GM19395 (cell line): Measurements from ENCODE around the gene SH3PXD2B.
"Not testable (repeated sequence)": the region's sequence is repeated elsewhere in the genome, so short reads cannot be mapped to it uniquely, and the experiment has no call there.

Experiments used
- ATAC-seq: cut with Tn5 transposase; IDR thresholded peaks from one replicate; pipeline ENCODE4 v1.9.1; 2021; ENCODE audit warnings: mild to moderate bottlenecking, moderate library complexity; ENCODE audit not compliant: unreplicated experiment

The SH3PXD2B gene

DNA sequence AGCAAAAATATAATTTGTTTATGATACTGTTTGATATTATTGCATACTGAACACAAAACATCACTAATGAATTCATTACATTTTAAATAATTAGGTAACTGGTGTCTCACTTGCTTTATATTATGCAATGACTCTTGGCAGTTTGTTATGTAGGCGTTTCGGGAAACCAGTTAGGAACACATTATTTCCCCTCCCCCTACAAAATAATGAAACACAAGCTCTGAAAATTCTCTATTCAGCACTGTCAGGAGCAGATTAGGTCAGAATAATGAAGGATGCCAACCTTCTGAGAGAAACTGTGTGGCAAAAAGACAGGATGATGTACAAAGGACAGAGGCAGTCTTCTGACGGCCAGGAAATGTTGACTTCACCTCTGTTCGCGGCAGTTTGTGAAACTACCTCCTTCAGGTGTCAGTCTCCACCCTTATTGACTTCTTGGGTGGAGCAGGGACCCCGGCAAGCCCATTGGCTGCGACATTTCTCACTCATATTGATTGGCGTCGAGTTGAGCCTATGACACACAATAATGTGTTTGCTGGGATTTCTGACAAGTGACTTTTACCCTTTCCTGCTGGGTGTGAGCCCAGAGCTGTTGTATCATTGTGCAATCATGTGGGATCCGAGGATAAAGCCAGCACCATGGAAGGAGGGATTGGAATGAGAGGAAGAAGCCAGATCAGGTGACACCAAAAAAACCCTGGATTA is 33.9 kb downstream of the SH3PXD2B start:
- ATAC-seq = no peak

DNA sequence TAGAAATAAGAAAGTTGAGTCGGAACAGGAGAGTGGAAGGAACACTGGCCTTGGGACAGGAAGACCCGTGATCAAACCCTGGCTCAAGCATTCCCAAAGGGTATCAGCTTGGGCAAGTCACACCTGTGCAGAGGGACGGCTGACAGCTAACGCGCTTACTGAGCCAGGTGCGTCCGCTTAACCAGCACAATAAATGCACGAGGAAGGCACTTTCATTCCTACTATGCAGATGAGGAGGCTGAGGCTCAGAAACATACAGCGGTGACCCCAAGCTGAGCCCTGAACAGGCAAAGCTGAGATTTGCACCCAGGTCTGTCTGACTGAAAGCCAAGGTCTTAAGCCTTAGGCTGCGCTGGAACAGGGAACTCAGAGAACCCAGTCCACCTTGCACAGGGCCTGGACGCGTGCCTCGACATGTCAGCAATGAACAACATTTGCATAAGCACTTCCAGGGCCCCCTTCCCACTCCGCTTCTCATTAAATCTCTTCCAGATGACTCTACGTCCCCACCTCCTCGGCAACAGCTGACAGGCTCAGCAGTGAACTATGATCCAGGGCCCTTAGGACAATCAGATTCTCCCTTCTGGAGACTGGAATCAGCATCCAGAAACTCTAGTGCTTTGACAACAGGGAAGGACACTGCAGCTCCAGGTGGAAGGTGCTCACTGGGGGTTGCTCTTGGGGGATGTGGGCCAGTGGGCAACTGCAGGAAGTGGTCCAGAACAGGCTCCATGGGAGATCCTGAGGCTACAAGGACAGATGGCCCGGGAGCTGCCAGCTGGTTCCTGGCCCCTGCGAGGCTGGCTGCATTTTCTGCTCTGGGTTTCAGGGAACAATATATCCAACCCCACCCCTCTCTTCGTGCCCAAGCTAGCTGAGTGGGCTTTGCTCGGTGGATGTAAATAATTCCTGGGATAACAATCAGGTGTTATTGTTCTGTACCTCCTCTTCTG is 35.2 kb downstream of the SH3PXD2B start:
- ATAC-seq = no peak

DNA sequence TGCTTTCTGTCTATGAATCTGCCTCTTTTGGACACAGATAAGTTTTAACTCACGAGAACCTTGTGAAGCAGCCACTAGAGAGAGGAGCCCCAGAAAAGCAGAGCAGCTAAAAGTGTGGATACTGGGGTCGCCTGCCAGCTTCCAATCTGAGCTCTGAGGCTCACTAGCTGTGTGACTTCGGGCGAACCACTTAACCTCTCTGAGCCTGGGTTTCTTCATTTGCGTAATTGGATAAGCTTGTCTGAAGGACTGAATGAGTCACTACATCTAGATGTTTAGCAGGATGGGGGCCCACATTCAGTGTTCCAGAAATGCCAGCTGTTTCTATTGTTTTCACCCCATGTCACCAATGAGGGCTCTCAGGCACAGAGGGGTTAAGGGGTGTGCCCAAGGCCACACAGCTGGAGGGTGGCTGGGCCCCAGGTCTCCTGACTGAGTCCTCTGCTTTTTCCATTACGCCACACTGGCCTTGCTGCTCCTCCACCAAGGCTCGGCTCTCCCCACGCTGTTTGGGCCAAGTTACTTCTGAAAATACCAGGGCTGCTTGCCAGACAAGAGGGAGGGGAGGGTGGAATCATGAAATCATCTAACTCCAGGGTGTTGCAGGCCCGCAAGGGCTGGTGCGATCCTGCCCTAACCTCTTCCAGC is 36.2 kb downstream of the SH3PXD2B start:
- ATAC-seq = no peak

DNA sequence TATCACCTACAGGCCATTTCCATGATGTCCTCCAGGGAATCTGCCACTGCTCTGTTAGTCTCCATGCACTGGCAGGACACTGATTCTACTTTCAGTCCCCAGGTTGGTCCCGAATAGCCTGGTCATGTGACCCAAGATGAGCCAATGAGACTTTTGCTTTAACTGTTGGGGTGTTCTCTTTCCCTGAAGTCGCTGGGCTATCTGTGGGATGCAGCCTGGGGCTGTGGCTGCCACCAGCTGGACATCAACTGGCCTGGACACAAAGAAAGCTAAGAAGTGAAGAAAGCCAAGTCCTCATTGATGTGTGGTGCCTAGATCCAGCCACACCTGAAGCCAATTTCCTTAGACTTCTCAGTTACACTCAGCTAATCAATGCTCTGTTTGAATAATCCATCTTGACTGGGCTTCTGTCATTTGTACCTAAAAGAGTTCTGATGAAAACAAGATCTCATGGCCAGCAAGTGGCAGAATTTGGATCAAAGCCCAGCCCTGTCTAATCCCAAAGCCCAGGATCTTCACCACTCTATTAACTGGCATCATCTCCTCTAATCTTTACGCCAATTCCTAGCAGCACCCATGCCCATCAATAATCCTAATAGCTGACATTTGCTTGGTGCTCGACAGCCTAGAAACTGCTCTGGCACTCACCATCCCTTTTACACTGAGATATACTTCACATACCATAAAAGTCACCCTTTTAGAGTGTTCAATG is 37.0 kb downstream of the SH3PXD2B start:
- ATAC-seq = no peak

DNA sequence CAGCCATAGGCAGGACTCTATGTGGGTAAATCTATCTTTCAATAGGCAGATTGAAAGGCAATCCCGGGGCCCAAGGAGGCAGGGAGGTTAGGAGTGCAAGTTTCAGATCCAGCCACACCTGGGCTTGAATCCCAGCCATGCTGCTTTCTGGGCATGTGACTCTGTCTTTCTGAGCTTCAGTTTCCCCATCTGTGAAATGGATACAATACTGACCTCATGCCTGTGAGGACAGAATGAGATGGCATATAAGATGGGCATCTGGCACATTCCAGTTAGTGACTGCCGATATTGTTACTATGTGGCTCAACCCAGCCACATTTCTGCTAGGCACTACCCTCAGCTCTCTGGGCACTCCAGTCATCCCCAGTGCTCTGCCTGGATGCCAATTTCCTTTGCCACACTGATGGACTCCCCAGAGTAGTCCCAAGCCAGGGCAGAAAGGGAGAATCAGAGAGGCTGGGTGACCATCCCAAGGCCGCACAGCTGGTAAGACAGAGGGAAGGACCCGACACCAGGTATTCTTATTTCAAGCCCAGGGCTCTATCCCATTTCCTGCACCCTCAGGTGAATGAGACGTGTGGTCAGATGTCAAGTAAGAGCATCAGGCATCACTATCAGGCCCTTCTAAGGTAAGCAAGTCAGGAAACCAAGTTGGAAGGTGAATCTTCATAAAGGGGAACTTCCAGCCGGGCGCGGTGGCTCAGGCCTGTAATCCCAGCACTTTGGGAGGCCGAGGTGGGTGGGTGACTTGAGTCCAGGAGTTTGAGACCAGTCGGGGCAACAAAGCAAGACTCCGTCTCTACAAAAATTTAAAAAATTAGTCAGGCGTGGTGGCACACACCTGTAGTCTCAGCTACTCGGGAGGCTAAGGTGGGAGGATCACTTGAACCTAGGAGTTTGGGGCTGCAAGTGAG is 38.7 kb downstream of the SH3PXD2B start:
- ATAC-seq = no peak

DNA sequence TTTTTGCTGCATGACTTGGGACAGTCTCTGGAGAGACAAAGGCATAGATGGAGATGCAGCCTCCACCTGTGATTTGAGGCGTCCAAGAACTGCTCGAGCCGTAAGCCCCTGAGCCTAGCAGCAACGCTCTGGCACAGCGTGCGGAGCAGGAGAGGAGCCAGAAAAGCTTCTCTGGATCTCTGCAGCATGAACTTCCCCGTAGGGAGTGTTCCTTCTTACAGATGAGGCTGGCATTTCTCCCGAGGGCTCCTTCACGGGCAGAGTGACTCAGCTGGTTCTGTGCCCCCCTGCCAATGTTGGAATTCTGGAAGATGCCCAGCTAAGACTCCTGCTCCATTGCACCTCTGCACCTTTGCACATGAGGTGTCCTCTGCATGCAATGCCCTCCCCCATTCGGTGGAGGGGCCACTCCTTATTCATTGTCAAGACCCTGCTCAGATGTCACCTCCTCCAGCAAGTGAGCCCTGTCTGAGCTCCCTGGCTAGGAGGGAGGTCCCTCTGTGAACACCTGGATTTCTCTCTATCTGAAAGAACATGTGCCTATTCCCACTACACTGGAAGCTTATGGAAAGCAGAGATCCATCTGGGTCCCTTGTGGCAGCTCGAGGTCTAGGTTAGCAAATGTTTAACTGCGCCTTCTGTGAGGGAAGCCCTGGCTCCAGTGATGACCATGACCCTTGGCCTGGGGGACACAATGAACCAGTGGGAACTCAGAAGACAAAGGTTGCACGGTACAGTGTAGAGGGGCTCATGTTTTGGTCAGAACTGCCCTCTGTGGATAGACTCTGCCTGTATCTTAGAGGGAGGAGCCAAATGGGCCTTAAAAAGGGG is 39.6 kb downstream of the SH3PXD2B start:
- ATAC-seq = no peak

DNA sequence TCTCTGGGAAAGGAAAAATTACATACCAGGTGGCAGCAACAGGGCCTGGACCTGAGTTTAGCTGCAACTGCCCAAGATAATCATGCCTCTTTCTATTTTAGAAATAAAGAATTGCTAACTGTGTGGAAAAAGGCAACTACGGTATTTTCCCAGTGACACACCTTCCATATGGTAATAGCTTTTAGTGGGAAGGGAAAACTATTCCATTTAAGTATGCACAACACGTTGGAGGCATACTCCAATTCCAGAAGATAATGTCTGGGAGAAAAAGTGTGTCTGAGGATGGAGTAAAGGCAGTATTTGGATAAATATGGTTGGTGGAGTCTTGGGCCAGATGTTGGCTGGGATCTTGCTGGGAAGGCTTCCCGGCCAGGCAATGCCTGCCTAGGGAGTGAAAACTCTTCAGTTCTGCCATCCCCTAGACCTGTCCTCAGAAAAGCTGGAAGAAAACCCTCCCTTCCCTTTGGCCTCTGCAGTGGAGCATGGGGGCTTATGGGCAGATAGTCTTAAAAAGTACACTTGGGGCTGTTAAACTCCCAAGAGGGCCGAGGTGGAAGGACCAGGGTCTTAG is 40.6 kb downstream of the SH3PXD2B start:
- ATAC-seq = no peak

DNA sequence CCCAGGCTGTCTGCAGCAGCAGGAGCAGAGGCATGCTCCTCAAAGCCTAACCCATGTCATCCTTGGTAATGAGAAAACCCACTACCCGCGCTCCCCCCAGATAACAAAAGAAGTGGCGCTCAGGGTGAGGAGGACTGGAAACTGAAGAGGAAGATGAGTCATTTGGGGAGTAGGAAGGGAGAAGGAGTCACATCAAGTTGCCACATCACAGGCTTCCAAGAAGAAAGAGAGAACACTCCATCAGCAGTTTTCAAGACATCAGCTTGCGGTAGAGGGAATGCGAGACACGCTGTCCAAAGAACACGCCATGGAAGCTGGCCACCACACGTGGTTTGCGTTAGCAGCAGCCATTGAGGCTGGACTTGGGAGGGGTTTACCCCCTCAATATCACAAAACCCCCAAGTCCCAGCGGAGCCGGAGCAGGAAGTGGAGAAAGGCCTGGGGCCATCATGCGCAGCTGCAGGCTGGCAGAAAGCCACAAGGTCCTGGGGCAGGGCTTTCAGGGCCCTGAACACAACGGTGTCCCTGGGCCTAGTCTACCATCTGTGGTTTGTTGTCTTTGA is 41.5 kb downstream of the SH3PXD2B start:
- ATAC-seq = no peak

DNA sequence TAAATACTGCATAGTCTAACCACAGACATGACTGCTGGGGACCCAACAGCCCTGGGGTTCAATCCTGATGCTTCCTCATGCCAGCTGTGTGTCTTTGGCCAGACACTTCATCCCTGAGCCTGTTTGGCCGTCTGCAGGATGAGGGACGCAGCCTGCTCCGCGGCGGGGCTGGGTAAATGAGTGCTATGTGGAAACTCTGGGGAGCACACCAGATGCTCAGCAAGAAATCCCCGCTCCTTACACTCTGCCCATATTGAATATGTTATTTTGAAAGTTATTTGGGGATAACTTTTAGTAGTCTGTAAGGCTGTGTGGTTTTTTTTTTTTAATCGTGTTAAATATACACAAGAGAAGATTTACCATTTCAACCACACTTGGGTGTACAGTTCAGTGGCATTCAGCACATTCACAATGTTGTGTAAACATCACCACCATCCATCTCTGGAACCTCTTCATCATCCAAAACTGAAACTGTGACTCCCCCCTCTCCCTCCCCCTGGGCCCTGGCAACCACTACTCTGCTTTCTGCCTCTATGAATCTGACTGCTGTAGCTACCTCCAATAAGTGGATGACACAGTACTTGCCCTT is 42.7 kb downstream of the SH3PXD2B start:
- ATAC-seq = no peak

DNA sequence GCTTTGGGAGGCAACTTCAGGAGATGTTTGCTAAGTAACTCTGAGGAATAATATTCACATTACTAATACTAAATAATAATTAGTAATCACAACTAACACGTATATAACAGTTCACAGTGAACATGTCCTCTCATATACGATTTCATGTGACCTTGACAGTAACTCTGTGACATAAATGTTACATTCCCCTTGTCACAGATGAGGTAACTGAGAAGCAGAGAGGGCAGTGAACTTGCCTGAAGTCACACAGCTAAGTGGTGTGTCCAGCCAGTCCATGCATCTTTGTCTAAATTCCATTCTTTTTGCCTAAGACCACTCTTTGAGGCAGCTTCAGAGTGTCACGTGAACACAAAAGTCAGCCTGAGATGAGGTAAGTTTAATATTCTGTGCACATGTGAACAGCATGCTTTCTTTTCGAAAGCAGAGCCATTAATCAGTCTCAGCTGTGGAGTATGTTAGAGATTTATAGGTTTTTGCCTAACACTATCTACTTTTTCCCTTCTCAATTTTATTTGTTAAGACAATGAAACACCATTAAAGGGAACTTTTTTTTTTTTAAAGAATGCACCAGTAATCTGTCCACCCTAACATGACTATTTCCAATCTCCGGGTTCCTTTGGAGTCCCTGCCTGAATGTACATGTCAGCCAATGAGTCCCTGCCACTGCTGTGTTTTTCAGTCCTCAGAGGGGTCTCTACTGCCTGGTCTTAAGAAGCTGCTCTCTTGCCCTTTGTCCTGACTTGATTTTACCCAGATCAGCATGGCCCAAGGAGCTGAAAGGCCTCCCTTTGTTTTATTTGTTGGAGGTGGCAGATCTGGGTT is 43.5 kb downstream of the SH3PXD2B start:
- no peak for ATAC-seq

DNA sequence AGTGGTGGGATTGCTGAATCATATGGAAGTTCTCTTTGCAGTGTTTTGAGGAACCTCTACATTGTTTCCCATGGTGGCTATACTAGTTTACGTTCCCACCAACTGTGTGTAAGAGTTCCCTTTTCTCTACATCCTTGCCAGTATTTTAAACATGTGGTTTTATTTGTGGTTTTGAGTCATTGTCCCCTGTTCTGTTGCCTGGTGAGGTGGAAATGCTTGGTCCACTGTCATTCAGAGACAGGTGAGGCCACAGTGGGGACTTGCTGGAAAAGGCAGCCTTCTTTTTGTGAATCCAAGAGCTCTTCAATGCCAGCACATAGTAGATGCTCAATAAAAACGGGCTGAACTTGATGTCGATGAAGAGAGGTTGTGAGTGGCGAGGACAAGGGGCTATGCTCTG is 44.2 kb downstream of the SH3PXD2B start:
- no peak for ATAC-seq

DNA sequence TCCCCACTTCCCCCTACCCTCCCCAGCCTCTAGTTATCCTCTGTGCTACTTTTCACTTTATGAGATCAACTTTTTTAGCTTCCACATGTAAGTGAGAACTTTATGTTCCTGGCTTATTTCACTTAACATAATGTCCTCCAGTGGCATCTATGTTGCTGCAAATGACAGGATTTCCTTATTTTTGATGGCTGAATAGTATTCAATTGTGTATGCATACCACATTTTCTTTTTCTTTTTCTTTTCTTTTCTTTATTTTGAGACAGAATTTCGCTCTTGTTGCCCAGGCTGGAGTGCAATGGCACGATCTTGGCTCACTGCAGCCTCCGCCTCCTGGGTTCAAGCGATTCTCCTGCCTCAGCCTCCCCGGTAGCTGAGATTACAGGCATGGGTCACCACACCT is 44.8 kb downstream of the SH3PXD2B start:
- not testable (repeated sequence) for ATAC-seq

DNA sequence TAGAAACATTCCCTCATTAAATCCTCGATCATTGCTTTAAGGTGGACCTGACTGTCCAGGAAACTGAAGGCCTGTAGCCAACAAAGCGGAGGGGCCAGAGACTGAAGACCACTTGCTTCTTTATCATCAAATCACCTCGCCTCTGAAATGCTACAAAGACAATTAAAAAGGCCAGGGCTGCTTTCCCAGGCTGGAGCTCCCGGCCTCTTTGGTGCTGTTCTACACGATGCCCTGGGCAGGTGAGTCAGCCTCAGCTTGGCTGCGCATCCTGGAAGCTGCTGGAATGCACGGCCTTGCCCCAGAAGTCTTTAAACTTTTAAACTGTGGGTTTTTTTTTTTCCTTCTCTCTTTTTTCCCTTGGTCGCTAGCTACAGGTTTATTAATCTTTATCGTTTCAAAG is 46.5 kb downstream of the SH3PXD2B start:
- no peak for ATAC-seq

DNA sequence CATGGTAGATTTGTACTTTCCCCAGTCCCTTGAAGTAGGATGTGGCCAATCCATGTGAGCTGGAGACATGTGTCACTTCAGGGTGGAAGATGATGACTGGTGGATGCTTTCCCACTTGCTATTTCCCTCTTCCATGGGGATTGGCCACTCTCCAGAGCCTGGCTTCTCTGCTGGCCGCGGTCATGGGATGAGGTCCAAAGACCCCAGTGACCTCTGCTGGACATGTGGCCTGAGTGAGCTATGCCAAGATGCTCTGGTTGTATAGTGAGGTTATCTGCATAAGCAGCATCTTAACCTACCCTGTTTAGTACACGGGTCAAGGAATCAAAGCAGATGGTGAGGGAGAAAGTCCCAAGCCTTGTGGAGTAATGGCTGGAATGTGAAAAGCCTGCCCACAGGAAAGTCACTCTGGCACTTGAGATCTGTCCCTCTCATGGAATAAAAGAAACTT is 47.1 kb downstream of the SH3PXD2B start:
- no peak for ATAC-seq

DNA sequence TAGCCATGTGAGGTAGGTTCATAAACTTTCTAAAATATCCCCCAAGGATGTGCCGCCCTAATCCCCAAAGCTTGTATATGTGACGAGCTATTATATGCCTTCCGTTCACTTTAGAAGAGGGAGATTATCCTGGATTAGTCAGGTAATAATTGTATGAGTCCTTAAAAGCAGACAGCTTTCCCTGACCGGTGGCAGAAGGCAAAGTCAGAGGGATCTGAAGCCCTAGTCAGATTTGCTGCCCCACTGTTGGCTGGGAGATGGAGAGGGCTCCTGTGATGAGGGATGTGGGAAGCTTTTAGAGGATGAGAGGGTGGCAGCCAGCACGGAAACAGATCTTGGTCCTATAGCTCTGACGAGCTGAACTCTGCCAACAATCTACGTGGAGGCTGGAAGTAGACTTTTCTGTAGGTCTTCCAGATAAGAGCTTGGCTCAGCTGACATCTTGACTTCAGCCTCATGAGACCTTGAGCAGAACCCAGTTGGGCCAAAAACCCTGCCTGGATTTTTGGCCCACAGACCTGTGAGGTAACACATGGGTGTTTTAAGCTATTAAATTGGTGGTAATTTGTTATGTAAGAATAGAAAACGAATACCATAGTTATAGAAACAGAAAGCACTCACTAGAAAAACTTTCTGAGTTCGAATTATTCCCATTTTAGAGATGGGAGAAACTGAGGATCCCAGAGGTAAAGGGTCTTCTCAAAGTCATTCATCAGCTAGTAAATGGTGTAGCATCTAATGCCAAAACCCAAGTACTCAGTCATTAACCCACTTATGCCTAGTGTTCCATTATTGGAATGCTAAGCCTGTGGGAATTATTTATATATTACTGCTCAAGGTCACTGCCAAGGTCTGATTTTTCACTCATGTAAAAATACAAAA is 48.9 kb downstream of the SH3PXD2B start:
- no peak for ATAC-seq

DNA sequence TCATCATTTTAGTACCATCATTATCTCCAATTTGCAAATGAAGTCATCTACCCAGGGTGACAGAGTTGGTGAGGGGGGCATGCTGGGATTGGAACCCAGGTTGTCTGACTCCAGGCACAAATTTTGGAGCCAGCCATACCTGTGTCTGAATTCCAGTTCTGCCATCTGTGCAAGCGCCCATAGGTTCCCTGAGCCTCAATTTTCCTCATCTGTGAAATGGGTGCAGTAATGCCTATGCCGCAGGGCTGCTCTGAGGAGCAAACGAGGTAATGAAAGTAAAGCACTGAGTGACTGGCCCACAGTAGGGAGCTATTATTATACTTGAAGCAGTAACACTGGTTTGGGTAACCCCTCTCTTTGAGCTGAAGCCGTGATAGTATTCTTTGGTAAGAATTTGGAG is 49.6 kb downstream of the SH3PXD2B start:
- no peak for ATAC-seq
